Trophoblast cell (in vitro differentiated cells and primary cell): ENCODE data around the gene SPDYE4.
A peak's percentile ranks its signal among the peaks of the same experiment; 100 is the strongest.

Source experiments
- DNase-seq, 2 donors: peaks; one replicate each; pipeline ENCODE4 v3.0.0-alpha.2; 2016
- H2AFZ ChIP-seq: 2 replicates; pipeline ENCODE4 v1.6.1; 2013; ENCODE audit warnings: low read length, moderate library complexity, mild to moderate bottlenecking; ENCODE audit not compliant: insufficient read depth, poor library complexity
- H2AK5ac ChIP-seq: 2 replicates; pipeline ENCODE4 v1.6.1; 2013; ENCODE audit warnings: mild to moderate bottlenecking, low read length
- H2BK120ac ChIP-seq: 2 replicates; pipeline ENCODE4 v1.6.1; 2013; ENCODE audit warnings: low read length, mild to moderate bottlenecking, moderate library complexity; ENCODE audit not compliant: insufficient read depth, poor library complexity
- H2BK12ac ChIP-seq: 2 replicates; pipeline ENCODE4 v1.6.1; 2013; ENCODE audit warnings: mild to moderate bottlenecking, low read length, moderate library complexity
- H2BK5ac ChIP-seq: 2 replicates; pipeline ENCODE4 v1.6.1; 2013; ENCODE audit warnings: low read length, low read depth, moderate library complexity, mild to moderate bottlenecking; ENCODE audit not compliant: poor library complexity
- H3K14ac ChIP-seq: 2 replicates; pipeline ENCODE4 v1.6.1; 2013; ENCODE audit warnings: mild to moderate bottlenecking, low read length
- H3K18ac ChIP-seq: 2 replicates; pipeline ENCODE4 v1.6.1; 2013; ENCODE audit warnings: mild to moderate bottlenecking, low read length
- H3K23ac ChIP-seq: 2 replicates; pipeline ENCODE4 v1.6.1; 2013; ENCODE audit warnings: low read length
- H3K27ac ChIP-seq: 2 replicates; pipeline ENCODE4 v1.5.1; 2013; ENCODE audit warnings: low read depth, mild to moderate bottlenecking, inconsistent platforms, low read length, moderate library complexity
- H3K27me3 ChIP-seq: 2 replicates; pipeline ENCODE4 v1.6.1; 2013; ENCODE audit warnings: inconsistent platforms, mild to moderate bottlenecking, low read length, moderate library complexity; ENCODE audit not compliant: insufficient read depth
- H3K36me3 ChIP-seq, 2 experiments: 1 replicate in 1 of 2; 2 replicates in 1 of 2; pipeline ENCODE4 v1.6.1; 2013; ENCODE audit warnings: low read length in 2 of 2, mild to moderate bottlenecking in 2 of 2, moderate library complexity in 1 of 2; ENCODE audit not compliant: insufficient read depth in 2 of 2, control insufficient read depth in 1 of 2
- H3K4ac ChIP-seq: 2 replicates; pipeline ENCODE4 v1.6.1; 2013; ENCODE audit warnings: low read depth, mild to moderate bottlenecking, low read length, moderate library complexity
- H3K4me1 ChIP-seq, 2 experiments: 1 replicate in 1 of 2; 2 replicates in 1 of 2; pipeline ENCODE4 v1.6.1; 2013; ENCODE audit warnings: low read length in 2 of 2, mild to moderate bottlenecking in 2 of 2, moderate library complexity in 1 of 2; ENCODE audit not compliant: insufficient read depth in 2 of 2, control insufficient read depth in 1 of 2
- H3K4me2 ChIP-seq: 2 replicates; pipeline ENCODE4 v1.6.1; 2013; ENCODE audit warnings: inconsistent platforms, mild to moderate bottlenecking, low read length, moderate library complexity
- H3K4me3 ChIP-seq: 2 replicates; pipeline ENCODE4 v1.5.1; 2013; ENCODE audit warnings: mild to moderate bottlenecking, low read depth, low read length, inconsistent platforms
- H3K79me1 ChIP-seq: one replicate; pipeline ENCODE4 v1.6.1; 2013; ENCODE audit warnings: low read length
- H3K79me2 ChIP-seq: 2 replicates; pipeline ENCODE4 v1.6.1; 2013; ENCODE audit warnings: low read length, mild to moderate bottlenecking; ENCODE audit not compliant: control insufficient read depth, insufficient read depth, poor library complexity
- H3K9ac ChIP-seq: 2 replicates; pipeline ENCODE4 v1.6.1; 2013; ENCODE audit warnings: mild to moderate bottlenecking, low read length
- H3K9me3 ChIP-seq: 2 replicates; pipeline ENCODE4 v1.6.1; 2013; ENCODE audit warnings: low read depth, mild to moderate bottlenecking, control low read depth, inconsistent platforms, low read length; ENCODE audit not compliant: insufficient read depth
- H4K12ac ChIP-seq: 2 replicates; pipeline ENCODE4 v1.6.1; 2013; ENCODE audit warnings: low read depth, mild to moderate bottlenecking, low read length, moderate library complexity
- H4K8ac ChIP-seq: 2 replicates; pipeline ENCODE4 v1.6.1; 2013; ENCODE audit warnings: low read depth, mild to moderate bottlenecking, low read length, moderate library complexity
- H4K91ac ChIP-seq: one replicate; pipeline ENCODE4 v1.6.1; 2013; ENCODE audit warnings: low read depth, mild to moderate bottlenecking, low read length, moderate library complexity
- WGBS: extraction: QIAGEN DNeasy Blood & Tissue Kit; methylation state at CpG from one replicate; pipeline ENCODE4 v1.1.7; 2013; ENCODE audit warnings: missing lambda C conversion rate; ENCODE audit not compliant: insufficient read length, insufficient coverage; ENCODE audit errors: extremely low coverage; 5-methylcytosine and 5-hydroxymethylcytosine counted together

The SPDYE4 gene

DNA sequence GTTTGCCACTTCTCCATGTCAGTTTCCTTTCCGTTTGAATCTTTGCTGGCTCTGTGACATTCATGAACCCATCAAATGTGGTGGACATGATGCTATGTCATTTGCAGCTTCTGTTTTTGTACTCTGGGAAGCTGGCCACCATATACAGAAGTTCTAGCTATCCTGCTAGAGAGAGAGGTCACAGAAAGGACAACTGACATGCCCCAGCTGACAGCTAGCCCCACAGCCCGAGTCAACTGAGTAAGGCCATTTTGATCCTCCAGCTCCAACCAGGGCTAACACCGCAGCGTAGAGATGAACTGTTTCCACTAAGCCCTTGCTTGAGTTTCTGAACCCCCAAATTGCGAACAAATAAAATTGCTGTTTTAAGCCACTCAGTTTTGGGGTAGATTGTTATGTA, 47.5 kb downstream of the SPDYE4 start:
- WGBS, result no CpG with 5 or more reads among the region's 5 CpGs
- no peak overlapping the region for H2AK5ac ChIP-seq
- no peak overlapping the region for H3K4me2 ChIP-seq
- peaks cover 16% of the 10 kb centered on the region for H3K79me1 ChIP-seq
- H4K91ac ChIP-seq, result no peak overlapping the region
- no peak overlapping the region for H4K8ac ChIP-seq
- H4K12ac ChIP-seq, result no peak overlapping the region
- no peak overlapping the region for H2AFZ ChIP-seq
- H2BK12ac ChIP-seq, result no peak overlapping the region
- peaks cover 2% of the 10 kb centered on the region for H3K79me2 ChIP-seq
- H3K18ac ChIP-seq, result no peak overlapping the region
- H2BK120ac ChIP-seq, result no peak overlapping the region
- no peak overlapping the region for H3K4ac ChIP-seq
- DNase-seq, result no peak
- no peaks in the 10 kb centered on the region for H3K27me3 ChIP-seq
- no peaks in the 10 kb centered on the region for H3K9me3 ChIP-seq
- no peaks in the 10 kb centered on the region for H3K36me3 ChIP-seq
- peaks cover 24 to 28% of the 10 kb centered on the region in 2 experiments for H3K4me1 ChIP-seq
- H3K4me3 ChIP-seq, result no peak overlapping the region
- H3K9ac ChIP-seq, result no peak overlapping the region
- no peak overlapping the region for H2BK5ac ChIP-seq
- H3K14ac ChIP-seq, result no peak overlapping the region
- no peak overlapping the region for H3K23ac ChIP-seq
- H3K27ac ChIP-seq, result no peak overlapping the region

GRCh38 chr17:8709006-8709405, 49.3 kb downstream of the SPDYE4 start:
- H3K79me2 ChIP-seq, result peaks cover 2% of the 10 kb centered on the region

GRCh38 chr17:8708025-8708461, 50.3 kb downstream of the SPDYE4 start:
- H3K4me3 ChIP-seq, result no peak overlapping the region
- H4K12ac ChIP-seq, result peak overlapping the region; percentile 45
- peak overlapping the region; percentile 51 for H2AFZ ChIP-seq
- H3K79me2 ChIP-seq, result peaks cover 2% of the 10 kb centered on the region
- H3K36me3 ChIP-seq, result no peaks in the 10 kb centered on the region
- H4K91ac ChIP-seq, result peak overlapping the region; percentile 92
- H3K9ac ChIP-seq, result peak overlapping the region; percentile 15
- WGBS, result no CpG with 5 or more reads among the region's 5 CpGs
- H2BK5ac ChIP-seq, result peak overlapping the region; percentile 96
- H4K8ac ChIP-seq, result peak overlapping the region; percentile 75
- H3K14ac ChIP-seq, result peak overlapping the region; percentile 81
- H2BK12ac ChIP-seq, result peak overlapping the region; percentile 94
- H2BK120ac ChIP-seq, result peak overlapping the region; percentile 97
- peak overlapping the region; percentile 92 for H3K27ac ChIP-seq
- peak overlapping the region; percentile 73 for H3K4ac ChIP-seq
- peak overlapping the region; percentile 73 for H2AK5ac ChIP-seq
- peak overlapping the region; percentile 93 for H3K18ac ChIP-seq
- peak overlapping the region; percentile 46 for H3K4me2 ChIP-seq
- peaks cover 20% of the 10 kb centered on the region in 2 experiments for H3K4me1 ChIP-seq
- no peaks in the 10 kb centered on the region for H3K27me3 ChIP-seq
- peak in 1 of 2 donors; percentile 34 for DNase-seq
- H3K9me3 ChIP-seq, result peaks cover 3% of the 10 kb centered on the region
- H3K23ac ChIP-seq, result no peak overlapping the region
- peaks cover 13% of the 10 kb centered on the region for H3K79me1 ChIP-seq

More at GRCh38 chr17:8709006-8709405, 49.3 kb downstream of the SPDYE4 start:
- no peak overlapping the region for H2AFZ ChIP-seq
- DNase-seq, result no peak
- H3K4me2 ChIP-seq, result no peak overlapping the region
- no peaks in the 10 kb centered on the region for H3K27me3 ChIP-seq
- H3K18ac ChIP-seq, result no peak overlapping the region
- H4K8ac ChIP-seq, result no peak overlapping the region
- H2BK5ac ChIP-seq, result peak overlapping the region; percentile 42
- no peak overlapping the region for H4K12ac ChIP-seq
- peak overlapping the region; percentile 6 for H2AK5ac ChIP-seq
- no peak overlapping the region for H3K9ac ChIP-seq
- H3K14ac ChIP-seq, result peak overlapping the region; percentile 12
- peaks cover 22 to 23% of the 10 kb centered on the region in 2 experiments for H3K4me1 ChIP-seq
- WGBS, result no CpG with 5 or more reads among the region's 1 CpG
- no peak overlapping the region for H3K23ac ChIP-seq
- H3K9me3 ChIP-seq, result no peaks in the 10 kb centered on the region
- no peaks in the 10 kb centered on the region for H3K36me3 ChIP-seq
- H3K27ac ChIP-seq, result no peak overlapping the region
- no peak overlapping the region for H3K4ac ChIP-seq
- peak overlapping the region; percentile 67 for H2BK120ac ChIP-seq
- peak overlapping the region; percentile 7 for H2BK12ac ChIP-seq
- no peak overlapping the region for H3K4me3 ChIP-seq
- peak overlapping the region; percentile 41 for H4K91ac ChIP-seq
- H3K79me1 ChIP-seq, result peaks cover 13% of the 10 kb centered on the region

- H3K14ac ChIP-seq, result peak overlapping the region; percentile 81
- H3K79me2 ChIP-seq, result peaks cover 2% of the 10 kb centered on the region
- H3K27me3 ChIP-seq, result no peaks in the 10 kb centered on the region
- H3K4ac ChIP-seq, result peak overlapping the region; percentile 73
- WGBS, result no CpG with 5 or more reads among the region's 11 CpGs
- H4K12ac ChIP-seq, result peak overlapping the region; percentile 45
- H4K91ac ChIP-seq, result peak overlapping the region; percentile 92
- H3K9me3 ChIP-seq, result peaks cover 5% of the 10 kb centered on the region
- H2AFZ ChIP-seq, result peak overlapping the region; percentile 51
- H4K8ac ChIP-seq, result peak overlapping the region; percentile 75
- peaks cover 13% of the 10 kb centered on the region for H3K79me1 ChIP-seq
- H2BK120ac ChIP-seq, result peak overlapping the region; percentile 97
- H2AK5ac ChIP-seq, result peak overlapping the region; percentile 73
- peak overlapping the region; percentile 15 for H3K9ac ChIP-seq
- peaks cover 20% of the 10 kb centered on the region in 2 experiments for H3K4me1 ChIP-seq
- peak overlapping the region; percentile 93 for H3K18ac ChIP-seq
- H3K27ac ChIP-seq, result peak overlapping the region; percentile 92
- peak overlapping the region; percentile 46 for H3K4me2 ChIP-seq
- H2BK5ac ChIP-seq, result peak overlapping the region; percentile 96
- H3K23ac ChIP-seq, result no peak overlapping the region
- no peak overlapping the region for H3K4me3 ChIP-seq
- peak; percentile 72 to 87 for DNase-seq
- H2BK12ac ChIP-seq, result peak overlapping the region; percentile 94
- no peaks in the 10 kb centered on the region for H3K36me3 ChIP-seq
Measured at GRCh38 chr17:8707332-8708024, 50.9 kb downstream of the SPDYE4 start.
